ENCODE data around the gene ANKEF1.
"Not testable (repeated sequence)": the region's sequence is repeated elsewhere in the genome, so short reads cannot be mapped to it uniquely, and the experiment has no call there.

Gene ANKEF1

DNA sequence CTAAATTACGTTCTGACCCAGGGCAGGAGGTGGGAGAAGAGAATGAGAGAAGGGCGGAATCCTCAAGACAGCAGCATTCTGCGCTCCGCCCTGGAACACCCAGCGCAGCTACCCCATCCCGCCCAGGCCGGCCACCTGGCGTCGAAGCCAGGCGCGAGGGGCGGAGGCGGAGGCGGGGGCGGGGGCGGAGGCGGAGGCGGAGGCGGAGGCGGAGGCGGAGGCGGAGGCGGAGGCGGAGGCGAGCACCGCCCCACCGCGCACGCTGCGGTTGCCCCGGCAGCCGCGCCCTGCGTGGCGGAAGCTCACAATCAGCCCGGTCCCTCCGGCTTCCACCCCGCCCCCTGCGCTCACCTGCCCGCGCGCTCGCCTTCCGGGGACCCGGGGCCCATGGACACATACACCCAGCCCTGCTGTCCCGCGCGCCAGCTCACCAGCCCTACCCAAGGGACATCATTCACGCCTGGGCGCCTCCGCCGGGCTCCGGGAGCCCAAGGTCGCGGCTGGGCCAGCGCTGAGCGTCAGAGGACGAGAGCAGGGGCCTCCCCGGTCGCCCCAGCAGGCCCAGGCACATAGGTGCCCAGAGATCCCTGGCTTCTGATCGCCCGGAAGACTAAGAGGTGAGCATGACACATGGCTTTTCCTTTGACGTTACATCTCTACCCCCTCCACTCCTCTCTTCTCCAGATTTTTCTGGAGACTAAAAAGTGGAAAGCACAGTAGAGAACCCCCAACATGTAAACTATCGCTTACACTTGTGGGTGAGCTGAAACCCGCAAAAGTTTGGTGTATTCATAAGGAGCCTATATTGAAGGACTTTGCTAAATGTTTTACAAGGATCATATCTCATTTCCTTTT, at the start of gene ANKEF1:
Gene ANKEF1 (plus strand): TSS at position 271 of the 855 bp plus-strand sequence. CDS start 3,315 bp downstream, outside the sequence.
- DNase-seq: peak in 11 of 14 donors; percentile 9 to 74 (median 36)

DNA sequence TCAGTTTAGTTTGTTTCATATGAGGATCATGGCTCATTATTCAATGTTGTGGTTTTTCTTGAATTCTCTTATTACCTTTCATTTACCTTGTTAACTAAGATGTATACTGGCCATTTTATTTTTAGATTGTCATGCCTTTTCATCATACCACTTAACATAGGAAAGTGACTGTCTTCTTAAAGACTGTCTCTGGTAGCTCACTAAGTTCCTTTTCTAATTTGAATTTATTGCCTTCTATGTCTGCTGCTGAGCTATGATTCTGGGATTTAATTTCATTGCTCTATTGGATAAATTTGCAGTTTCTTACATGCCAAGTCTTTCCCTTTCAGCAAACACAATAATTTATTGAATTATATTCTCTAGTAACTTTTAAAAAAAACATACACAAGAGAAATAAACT, 49.5 kb upstream of the ANKEF1 start:
- no peak for DNase-seq

DNA sequence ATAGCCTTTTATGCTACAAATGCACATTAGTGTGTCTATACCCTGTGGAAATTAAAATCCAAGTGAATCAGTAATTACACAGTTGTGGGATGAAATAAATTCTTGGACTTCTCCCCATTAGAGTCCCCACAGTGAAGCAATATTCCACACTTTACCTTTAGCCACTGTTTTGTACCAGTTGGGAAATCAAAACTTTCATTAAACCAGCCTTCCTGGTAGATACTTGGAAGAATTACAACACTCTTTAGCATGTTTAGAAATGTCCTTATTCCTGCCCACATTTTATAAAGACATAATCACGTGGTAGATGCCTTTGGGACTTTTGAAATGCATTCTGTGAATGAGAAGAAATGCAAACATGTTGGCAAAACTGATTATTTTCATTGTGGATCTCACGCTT, 49.0 kb upstream of the ANKEF1 start:
- no peak for DNase-seq

DNA sequence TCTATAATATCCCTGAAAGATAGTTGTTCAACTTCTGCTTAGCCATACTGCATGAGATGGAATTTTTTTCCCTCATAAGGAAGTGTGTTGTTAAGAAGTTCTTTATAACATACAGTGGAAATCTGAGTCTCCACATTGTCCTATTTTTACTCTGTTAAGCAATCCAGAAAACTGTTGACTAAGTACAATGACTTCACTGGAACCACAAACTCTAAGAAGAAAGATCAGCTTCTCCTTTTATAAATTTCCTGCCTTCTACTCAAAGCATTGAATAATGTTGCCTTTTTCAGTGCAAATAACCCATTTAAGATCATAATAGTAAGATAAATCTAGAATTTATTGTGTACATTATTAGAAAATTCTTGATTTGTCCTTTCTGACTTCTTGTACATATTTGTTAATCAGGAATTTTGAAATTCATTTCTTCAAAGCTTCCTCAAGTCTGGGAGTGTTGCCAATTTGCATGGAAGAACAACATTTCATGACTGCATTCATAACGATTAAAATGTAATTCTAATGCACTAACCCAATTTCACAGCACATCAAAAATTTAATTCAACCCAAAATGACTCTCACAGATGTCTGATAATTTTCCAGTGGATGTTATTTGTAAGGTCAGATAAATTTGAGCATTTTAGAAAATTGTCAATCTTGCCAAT, 45.6 kb upstream of the ANKEF1 start:
- DNase-seq: no peak

DNA sequence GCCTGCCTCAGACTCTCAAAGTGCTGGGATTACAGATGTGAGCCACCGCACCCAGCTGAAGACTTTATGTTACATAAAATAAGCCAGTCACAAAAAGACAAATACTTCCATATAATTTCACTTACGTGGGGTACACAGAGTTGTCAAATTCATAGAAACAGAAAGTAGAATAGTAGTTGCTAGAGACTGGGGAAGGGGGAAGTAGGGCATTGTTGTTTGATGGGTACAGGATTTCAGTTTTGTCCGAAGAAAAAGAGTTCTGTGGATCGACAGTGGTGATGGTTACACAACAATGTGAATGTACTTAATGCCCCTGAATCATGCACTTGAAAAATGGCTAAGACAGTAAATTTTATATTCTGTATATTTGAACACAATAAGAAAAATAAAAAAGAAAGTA, 41.6 kb upstream of the ANKEF1 start:
- DNase-seq: no peak

DNA sequence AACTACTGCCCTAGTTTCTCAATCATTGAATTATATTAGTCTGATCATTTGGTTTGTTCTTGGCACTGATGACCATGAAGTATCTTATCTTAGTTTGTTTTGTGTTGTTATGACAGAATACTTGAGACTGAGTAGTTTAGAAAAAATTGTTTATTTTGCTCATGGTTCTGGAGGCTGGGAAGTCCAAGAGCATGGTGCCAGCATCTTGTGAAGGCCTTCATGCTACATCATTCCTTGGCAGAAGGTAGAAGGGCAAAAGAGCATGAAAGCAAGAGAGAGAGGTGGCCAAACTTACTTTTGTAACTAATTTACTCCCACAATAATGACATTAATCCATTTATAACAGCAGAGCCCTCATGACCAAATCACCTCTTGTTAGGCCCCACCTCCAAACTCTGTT, 40.1 kb upstream of the ANKEF1 start:
- no peak for DNase-seq

DNA sequence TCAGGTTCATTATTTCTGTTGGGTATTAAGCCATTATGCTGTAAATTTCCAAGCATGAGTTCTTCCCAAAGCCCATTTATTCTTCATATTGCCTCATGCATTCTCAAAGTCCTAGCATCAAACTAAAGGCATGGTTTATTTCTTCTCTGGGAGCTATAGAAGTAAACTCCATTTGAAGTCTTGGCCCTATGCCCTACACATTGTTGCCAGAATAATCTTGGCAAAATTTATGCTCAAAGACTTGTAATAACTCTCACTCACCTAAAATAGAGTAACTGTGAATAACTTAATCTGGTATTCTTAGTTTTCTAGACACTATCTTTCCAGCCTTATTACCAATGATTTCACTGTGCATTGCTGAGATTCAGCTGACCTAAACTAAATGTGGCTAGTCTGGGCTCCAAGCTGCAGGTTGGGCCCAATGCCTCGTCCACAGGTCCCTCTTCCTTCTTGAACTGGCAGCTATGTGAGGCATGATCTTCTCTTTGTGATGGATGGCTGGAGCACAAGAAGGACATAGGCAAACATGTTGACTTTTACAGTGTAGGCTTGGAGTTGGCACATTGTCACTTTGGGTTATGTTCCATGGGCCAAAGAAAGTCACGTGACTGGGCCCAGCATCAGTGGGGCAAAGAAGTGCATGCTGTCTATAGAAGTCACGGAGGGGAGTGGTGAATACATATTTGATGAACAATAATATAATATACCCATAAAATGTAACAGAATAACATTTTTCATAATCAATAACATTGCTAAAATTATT, 39.1 kb upstream of the ANKEF1 start:
- DNase-seq: no peak

DNA sequence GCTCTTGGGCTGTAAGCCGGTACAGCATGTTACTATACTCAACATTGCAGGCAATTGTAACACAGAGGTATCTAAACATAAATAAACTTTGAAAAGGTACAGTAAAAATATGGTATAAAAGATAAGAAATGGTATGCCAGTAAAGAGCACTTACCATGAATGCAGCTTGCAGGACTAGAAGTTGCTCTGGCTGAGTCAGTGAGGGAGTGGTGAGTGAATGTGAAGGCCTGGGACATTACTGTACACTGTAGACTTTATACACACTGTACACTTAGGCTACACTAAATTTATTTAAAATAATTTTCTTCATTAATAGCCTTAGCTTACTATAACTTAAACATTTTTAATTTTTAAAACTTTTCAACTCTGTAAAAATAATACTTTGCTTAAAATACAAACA, 37.8 kb upstream of the ANKEF1 start:
- DNase-seq: no peak

DNA sequence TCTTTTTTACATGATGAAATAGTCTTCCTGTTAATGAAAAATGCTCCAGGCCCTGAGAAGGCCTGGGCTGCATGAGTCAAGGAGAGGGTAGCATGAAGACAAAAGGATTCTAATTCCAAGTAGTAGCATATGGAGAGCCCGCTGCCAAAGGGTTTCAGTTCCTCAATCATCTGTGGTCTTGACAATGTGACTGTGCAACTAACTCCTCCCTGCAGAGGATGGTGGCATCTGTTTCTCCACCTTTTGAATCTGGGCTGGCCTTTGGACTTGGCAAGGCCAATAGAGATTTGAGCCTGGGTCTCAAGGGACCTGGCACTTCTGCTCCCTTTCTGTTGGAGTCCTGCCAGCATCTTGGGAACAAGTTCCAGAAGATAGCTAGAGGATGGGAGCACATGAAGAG, 35.1 kb upstream of the ANKEF1 start:
- peak in 6 of 14 donors; percentile 2 to 70 (median 8) for DNase-seq

DNA sequence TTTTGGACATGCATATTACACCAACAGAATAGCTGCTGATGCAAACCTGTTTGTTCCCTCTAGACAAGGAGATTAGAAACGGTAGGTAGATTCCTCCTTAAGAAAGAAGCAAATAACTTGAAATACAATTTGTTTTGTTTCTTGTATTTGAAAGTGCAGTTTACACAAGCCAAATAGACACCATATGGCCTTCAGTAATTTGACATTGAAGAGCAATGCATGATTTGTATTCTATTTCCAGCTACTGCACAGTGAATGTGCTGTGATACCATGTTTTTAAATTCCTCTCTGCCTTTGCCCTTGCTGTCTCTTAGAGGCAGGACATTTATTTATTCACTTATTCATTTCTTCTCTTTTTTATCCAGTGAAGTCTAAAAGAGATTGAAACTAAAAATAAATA, 31.9 kb upstream of the ANKEF1 start:
- DNase-seq: peak in 1 of 14 donors; percentile 42

DNA sequence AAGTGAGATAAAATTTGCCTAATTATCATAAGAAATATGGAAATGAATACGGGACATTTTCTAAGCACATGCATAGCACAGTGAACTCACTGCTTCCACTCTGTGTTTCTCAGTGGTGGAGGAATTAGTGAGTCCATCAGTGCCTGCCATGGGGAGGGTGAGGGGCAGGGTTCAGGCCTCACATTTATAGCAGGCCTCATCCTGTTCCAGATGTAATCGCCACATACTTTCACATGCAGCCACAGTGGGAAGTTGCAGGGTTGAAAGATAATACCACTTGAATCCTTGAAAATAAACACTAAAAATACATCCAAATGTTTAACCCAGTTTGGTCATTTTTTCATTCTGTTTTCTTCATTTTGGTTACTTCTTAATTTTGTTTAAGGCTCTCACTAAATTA, 29.9 kb upstream of the ANKEF1 start:
- DNase-seq: no peak

DNA sequence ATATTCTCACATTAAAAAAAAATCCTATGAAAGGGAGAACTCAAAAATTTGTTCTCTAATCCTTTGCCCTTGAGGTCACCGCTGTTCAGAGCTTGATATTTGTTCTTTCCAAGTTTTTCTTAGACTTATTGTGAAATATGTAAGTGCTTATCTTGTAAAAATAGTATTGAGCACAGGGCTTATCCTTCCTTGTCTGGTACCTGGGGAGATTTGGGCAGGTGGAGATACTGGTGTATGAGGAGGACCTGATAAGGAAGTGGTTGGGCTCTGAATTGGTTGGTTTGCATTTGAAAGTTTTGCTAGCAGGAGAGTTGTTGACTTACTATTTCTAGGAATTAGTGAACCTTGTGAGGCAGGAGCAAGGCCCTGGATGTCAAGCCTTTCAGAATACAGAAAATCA, 28.9 kb upstream of the ANKEF1 start:
- no peak for DNase-seq

DNA sequence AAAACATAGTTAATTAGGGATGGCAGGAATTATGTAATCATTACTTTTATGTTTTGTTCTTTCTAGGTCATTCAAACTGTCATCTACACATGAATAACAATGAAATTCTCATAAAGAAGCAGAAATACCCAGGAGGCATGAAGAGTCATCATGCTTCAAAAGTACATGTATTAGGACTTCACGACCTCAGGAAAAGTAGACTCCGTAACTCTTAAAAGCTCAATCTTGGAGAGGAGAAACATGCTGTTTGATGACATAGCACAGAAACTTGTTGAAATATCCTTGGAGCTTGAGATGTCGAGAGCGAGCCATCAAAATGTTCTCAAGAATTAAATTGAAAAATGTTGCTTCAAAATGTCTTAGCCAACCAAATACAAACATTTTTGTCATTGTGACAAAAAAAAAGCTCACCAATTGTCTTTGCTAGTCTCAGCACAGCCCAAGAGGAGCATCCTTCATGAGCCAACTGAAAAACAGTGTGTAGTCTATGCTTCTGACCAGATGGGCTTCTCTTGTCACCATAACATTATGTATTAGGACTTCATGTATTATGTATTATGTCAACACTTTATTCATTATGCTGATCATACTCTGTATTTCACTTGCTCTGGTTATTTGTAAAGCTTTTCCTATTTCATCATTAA, 28.2 kb upstream of the ANKEF1 start:
- DNase-seq: no peak

DNA sequence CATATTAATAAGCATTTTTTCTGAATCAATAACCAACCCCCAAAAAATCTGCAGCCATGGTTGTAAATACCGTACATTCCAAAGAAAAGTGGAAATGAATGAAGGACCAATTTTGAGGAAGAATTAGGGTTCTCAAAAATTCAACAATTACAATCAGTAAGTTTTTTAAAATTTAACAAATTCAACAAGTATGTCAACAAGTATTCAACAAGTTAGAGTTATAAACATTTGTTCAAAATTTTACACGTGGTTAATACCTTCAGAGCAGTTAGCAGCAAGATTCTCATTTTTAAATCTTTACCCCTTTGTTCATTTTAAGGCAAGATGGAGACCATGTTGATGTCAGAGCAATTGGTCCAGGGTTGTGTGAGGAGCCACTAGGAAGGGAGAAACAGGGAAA, 27.6 kb upstream of the ANKEF1 start:
- no peak for DNase-seq

DNA sequence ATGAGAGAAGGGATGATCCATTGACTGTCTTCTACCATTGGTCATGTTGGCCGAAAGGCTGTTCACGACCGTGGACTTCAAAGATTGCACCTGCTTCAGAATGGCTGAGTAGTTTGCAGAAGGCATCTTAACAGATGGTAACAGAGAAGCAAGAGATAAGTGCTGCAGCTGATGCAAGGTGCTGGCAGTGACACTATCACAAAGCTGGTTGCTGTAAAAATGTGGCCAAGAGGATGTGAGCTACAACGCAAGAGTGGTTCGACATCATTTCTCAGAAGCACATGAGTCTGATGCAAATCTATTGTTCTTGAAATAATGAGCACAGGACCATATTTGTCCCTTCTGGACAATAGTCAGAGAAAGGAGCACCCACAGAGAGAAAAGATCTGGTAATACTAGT, 27.0 kb upstream of the ANKEF1 start:
- DNase-seq: peak in 1 of 14 donors; percentile 8

DNA sequence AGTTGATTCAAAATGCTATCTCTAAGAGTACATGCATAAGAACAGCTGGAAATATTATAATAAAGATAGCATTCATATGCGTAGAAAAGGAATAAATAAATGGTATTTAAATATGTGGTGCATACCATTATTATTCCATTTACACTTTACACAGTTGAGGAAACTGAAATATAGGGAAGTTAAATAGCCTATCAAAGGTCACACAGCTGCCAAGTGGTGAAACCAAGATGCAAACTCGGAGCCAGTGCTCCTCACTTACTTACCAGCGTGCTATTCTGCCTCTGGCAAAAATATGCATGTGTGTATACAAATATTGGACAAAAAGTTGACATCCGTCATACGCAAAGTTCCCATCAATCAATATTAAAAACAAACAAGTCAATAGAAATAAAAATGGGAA, 22.3 kb upstream of the ANKEF1 start:
- no peak for DNase-seq

DNA sequence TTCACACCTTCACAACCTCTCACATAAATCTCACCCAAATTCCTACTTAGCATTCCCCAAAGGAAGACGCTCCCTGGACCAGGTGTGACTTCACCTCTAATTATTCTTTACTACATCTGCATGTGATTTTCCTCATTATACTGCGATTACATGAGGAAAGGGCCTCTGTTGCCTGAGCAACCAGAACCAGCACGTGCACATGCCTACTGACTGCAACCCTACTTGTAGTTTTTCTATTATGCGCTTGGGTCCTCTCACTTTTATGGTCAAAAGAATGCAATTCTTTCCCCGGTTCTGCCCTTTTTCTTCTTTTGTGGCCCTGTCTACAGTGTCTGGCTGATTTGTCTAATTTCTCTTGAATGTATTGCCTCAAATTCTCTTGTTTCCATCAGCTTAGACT, 20.4 kb upstream of the ANKEF1 start:
- DNase-seq: no peak

DNA sequence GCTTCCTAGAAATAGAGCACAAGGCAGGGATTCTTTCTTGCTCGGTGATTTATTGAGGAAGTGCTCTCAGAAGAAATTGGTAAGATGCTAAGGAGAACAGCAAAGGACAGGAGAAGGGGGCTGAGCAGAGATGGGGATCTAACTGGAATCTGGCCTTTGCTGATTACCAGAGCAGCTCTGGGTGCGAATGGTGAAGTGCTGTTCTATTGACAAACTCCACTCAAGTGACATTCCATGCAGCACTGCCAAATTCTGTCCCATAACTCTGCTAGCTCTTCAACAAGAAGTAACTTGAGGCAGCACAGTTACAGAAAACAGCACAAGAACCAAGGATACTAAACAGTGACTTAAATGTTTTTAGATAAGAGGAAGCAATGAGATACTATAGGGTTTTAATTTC, 13.8 kb upstream of the ANKEF1 start:
- DNase-seq: no peak

DNA sequence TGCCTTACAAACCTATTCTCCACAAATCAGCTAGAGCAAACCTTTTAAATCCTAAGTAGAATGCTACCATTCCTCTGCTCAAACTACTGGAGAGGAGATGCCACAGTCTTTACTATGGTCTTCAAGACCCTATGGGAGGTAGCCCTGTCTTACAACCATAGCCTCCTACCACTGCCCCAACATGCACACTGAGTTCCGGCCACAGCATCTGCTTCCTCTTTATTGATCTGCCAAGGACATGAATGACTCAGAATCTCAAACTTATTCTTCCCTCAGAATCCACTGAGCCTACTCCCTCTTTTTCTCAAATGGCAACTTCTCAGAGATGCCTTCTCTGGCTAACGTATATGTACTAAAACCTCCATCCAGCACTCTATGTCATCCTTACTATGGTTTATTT, 12.2 kb upstream of the ANKEF1 start:
- no peak for DNase-seq

DNA sequence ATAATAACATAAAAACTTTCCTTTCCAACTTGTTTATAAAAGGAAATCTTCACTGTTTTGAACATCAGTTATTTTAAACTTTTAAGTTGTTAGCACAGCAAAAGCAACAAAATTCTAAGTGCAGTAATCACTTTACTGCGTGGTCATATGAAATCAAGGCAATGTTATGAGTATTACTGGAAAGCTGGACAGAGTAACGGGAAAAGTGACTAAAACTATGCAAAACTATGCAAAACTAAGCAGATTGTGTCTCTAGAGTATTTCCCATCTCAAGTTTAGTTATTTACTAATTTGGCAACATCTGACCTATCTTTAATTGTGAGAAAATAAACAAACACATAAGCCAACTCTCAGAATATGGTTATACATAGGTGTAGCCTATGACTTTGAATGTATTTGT, 10.9 kb upstream of the ANKEF1 start:
- no peak for DNase-seq

DNA sequence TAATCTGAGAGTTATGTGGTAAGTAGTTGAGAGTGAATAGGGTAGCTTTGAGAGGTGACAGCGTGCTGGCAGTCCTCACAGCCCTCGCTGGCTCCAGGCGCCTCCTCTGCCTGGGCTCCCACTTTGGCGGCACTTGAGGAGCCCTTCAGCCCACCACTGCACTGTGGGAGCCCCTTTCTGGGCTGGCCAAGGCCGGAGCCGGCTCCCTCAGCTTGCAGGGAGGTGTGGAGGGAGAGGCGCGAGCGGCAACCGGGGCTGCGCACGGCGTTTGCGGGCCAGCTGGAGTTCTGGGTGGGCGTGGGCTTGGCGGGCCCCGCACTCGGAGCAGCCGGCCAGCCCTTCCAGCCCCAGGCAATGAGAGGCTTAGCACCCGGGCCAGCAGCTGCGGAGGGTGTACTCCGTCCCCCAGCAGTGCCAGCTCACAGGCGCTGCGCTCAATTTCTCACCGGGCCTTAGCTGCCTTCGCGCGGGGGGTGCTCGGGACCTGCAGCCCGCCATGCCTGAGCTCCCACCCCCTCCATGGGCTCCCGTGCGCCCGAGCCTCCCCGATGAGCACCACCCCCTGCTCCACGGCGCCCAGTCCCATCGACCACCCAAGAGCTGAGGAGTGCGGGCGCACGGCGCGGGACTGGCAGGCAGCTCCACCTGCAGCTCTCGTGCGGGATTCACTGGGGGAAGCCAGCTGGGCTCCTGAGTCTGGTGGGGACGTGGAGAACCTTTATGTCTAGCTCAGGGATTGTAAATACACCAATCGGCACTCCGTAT, 3.2 kb upstream of the ANKEF1 start:
- DNase-seq: not testable (repeated sequence)

DNA sequence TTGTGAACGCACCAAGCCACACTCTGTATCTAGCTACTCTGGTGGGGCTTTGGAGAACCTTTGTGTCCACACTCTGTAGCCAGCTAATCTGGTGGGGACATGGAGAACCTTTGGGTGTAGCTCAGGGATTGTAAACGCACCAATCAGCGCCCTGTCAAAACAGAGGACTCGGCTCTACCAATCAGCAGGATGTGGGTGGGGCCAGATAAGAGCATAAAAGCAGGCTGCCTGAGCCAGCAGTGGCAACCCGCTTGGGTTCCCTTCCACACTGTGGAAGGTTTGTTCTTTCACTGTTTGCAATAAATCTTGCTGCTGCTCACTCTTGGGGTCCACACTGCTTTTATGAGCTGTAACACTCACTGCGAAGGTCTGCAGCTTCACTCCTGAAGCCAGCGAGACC, 2.5 kb upstream of the ANKEF1 start:
- not testable (repeated sequence) for DNase-seq
